NCI-H1417 (cell line): Measurements from ENCODE around the gene RBM24.
A peak's percentile ranks its signal among the peaks of the same experiment; 100 is the strongest.

Source experiments
- DNase-seq, 3 experiments: peaks; one replicate each; lab custom pipeline; 2025; lab: John Stamatoyannopoulos, UW

The RBM24 gene

GRCh38 chr6:17281100-17281496, at the start of gene RBM24:
Gene RBM24, plus strand, starts transcription at chr6:17281361. Its CDS starts 221 bp downstream, at chr6:17281582.
- DNase-seq: peak; percentile 10 to 55 (median 34)

GRCh38 chr6:17233531-17233930, 47.6 kb upstream of the RBM24 start:
- DNase-seq: no peak

- DNase-seq: no peak
Observed at GRCh38 chr6:17237246-17237645, 43.9 kb upstream of the RBM24 start.

DNA sequence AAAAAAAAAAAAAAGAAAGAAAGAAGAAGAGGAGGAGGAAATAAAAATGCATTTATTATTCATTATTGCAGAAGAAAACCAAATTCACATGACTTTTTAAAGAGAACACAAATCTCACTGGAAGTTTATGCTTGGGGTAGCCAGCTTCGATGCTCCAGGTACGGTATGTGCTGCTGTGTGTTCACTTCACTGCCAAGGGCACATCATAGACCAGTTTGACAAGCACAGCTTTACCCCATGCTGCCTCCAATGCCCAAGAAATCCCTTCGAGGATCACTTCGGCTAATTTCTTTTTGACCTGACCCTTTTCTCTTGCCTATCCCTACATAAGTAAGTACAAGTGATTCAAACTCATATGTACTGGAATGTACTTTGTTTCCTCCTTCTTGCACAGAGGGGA, 41.9 kb upstream of the RBM24 start:
- DNase-seq: no peak

DNA sequence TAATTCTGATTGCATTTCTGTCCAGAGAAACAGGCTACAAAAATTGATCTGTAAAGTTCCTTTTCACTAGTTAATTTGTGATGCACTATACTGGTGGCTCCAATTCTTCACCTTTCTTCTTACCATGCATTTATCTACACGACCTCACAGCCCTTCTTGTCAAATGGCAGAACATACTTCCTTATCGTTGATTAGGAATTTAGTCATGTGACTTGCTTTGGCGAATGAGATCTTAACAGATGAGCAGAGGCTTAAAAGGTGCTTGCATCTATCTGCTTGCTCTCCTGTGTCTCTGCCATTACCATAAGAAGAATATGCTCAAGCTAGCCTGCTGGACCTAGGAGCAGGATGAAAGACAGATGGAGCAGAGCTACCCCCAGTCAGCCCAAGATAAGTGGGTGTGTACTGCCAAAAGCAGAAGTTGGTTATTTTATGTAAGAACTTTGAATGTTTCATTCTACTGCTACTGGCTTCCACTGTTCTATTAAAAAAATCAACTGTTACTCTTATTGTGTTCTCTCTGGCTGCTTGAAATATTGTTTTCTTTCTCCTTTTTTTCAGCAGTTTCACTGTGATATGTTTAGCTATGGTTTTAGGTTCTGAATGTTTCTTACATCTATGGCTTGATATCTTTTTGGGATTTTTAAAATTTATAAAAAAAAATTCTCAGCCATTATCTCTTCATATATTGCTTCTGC, 40.2 kb upstream of the RBM24 start:
- DNase-seq: no peak

GRCh38 chr6:17242087-17242486, 39.1 kb upstream of the RBM24 start:
- no peak for DNase-seq

- DNase-seq: no peak
Observed at GRCh38 chr6:17250237-17250636, 30.9 kb upstream of the RBM24 start.

GRCh38 chr6:17251953-17252352, 29.2 kb upstream of the RBM24 start:
- no peak for DNase-seq

DNA sequence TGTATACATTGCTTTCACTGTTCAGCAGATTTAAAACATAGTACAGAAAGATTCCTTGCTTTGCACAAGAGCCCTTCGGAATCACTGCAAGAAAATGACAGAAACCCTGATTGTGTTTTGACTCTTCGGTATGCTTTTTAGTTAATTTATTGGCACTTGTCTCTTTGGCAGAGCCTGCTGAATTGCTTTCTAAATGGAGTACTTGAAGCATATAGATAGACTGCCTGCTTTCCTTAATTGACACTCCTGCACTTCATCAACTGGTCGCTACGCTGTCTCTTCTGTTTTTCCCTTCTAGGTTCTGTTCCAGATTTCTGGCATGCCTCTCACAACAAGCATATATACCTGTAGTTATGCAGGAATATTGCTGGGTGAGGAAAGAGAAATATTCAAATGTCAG, 22.4 kb upstream of the RBM24 start:
- peak; percentile 8 to 86 (median 73) for DNase-seq

DNA sequence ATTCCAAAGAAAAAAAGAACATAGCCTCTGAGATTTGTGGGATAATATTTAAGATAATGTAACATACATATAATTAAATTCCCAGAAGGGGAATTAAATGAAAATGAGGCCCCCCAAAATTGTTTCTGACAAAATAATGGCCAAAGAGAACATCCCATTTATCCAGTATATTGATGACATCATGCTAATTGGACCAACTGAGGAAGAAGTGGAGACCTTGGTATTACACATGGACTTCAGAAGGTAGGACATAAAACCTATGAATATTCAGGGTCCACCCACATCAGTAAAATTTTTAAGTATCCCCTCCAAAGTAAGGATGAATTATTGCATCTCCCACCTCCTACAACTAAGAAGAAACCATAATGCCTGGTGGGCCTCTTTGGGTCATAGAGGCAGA, 15.6 kb upstream of the RBM24 start:
- DNase-seq: no peak

DNA sequence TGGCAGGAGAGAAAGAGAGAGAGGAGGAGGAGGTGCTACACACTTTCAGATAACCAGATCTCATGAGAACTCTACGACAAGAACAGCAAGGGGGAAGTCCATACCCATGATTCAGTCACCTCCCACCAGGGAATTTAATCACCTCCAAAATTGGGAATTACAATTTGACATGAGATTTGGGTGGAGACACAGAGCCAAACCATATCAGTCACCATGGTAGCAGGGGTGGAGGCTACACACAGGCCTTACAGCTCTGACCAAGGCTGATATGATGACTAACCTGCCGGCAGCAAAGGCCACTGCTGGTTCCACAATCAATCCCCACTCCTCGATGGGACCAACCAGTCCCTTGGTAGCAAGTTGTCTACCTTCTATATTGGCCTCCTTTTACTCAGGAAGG, 13.6 kb upstream of the RBM24 start:
- DNase-seq: no peak

DNA sequence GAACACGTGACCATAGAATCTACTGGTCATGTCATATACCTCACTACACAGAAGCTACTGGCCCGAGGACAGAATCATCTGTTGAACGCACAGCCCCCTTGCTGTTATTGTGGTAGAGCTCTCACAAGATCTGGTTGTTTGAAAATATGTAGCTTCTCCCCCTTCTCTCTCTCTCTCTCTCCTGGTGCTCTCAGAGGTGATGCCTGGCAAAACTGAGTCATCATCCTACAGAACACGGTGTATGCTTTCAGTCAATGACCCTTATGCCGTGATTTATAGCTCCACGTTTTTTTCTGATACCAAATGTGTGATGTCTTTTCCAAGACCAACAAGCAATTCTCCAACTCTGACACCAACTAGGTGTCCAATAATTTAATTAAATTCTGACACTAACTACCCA, 13.0 kb upstream of the RBM24 start:
- no peak for DNase-seq

- no peak for DNase-seq
Observed at GRCh38 chr6:17269840-17270239, 11.3 kb upstream of the RBM24 start.

DNA sequence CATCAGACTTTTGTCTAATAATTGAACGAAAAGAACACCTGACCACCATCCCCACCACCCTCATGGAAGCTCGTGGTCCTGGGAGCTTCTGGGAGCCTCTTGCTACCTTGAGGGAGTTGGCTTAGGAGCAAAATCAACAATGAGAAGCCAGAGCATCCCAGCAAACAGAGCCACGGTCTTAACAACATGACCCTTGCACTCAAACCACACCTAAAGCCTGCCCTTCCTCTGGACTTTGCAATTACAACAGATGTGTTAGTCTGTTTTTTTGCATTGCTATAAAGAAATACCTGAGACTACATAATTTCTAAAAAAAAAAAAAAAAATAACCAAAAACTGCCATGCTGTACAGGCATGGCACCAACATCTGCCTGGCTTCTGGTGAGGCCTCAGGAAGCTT, 9.5 kb upstream of the RBM24 start:
- no peak for DNase-seq

- DNase-seq: no peak
Observed at GRCh38 chr6:17276766-17277165, 4.4 kb upstream of the RBM24 start.

- no peak for DNase-seq
Observed at GRCh38 chr6:17277256-17277655, 3.9 kb upstream of the RBM24 start.

- DNase-seq: no peak
Observed at GRCh38 chr6:17278289-17279063, 2.7 kb upstream of the RBM24 start.

DNA sequence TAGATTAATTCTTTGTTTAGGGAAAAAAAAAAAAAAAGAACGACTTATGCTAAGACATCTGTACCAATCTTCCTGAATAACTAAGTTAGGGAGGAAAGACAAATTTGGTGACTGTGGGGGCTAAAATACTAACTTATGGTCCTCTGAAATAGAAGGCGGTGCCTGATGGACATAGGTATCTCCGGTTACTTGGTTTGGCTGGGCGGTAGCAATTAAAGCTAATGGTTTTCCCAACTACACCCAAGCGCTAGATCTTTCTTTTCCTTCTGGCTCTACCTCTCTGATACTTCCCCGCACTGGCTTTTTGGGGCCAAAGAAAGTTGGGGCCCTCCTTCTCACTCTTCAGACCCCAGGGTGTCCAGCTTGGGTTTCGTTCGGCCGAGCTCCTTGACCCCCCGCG, 1.0 kb upstream of the RBM24 start:
- no peak for DNase-seq

- no peak for DNase-seq
Observed at GRCh38 chr6:17280552-17281090, 540 bp upstream of the RBM24 start.

- DNase-seq: peak in 2 of 3 experiments; percentile 12 to 34
Observed at GRCh38 chr6:17281497-17282481, 628 bp downstream of the RBM24 start.

DNA sequence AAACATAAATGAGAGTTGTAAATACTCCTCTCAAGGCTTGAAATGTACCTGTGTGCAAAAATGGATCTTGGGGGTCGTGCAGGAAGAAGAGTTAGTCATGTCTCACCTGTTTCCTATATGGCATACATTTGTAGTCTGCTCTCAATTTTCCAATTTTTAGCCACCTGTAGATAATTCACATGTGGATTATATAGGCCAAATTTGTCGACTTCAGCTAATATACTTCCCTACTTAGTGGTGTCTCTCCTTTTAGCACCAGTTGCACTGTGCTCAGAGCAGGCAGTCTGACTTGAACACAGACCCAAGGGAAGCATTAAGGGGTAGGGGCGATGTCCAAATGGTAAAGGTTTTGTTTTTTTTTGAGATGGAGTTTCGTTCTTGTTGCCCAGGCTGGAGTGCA, 1.9 kb downstream of the RBM24 start:
- DNase-seq: no peak

- DNase-seq: peak in 1 of 3 experiments; percentile 92
Observed at GRCh38 chr6:17289630-17290061, 8.5 kb downstream of the RBM24 start.
